WI38 (cell line): ENCODE measurements around the gene NR2F1-AS1.

Experiments
- H3K4me3 ChIP-seq: 2 replicates; pipeline ENCODE4 v1.5.1; 2011; ENCODE audit warnings: low read depth, mild to moderate bottlenecking, control low read depth, low read length
- CTCF ChIP-seq: IDR thresholded peaks from 2 replicates; pipeline ENCODE4 v1.5.1; 2012; ENCODE audit warnings: low read depth, mild to moderate bottlenecking, control low read depth, low read length

The NR2F1-AS1 gene

DNA sequence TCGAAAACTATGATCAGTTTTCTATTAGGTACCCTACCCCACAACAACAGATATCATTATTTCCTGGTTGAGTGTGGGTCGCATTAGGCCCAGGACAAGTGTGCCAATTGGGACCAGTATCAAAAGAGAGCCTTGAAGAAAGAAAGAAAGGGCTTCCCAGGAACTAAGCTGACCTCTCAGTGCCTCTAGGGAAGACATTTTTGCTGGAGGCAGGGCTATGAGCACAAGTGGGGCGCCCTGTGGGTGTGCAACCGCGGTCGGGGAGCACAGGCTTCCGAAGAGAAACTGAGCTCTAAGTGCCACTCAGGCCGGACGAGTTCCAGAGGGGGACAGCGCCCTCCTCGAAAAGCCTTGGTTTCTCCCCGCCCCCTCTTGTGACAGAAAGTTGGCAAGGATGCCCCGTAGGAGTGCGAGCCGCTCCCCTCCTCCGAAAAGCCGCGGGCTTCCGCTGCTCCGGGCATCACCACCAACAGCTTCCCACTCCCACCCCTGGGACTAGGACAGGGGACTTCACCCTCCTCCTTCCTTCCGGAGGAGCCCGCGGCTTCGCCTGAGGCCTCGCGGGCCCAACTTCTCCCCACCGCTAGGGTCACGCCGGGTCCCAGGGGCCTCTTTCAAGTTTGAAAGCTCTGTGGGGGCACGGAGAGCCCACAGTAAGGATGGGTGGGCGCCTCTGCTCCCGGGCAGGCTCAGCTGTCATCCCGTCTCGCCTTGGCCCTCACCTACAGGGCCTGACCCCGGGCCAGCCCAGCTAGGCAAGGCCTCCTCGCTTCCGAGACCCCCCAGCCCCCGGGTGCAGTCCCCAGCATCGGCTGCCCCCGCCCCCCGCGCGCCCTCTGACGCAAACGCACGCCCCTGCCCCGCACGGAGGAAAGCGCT lies 2.0 kb downstream of the NR2F1-AS1 start:
- peak overlapping the region; percentile 92 for H3K4me3 ChIP-seq
- 0 out of 2 replicates have a peak, but pooled peaks have one; percentile 12 for TF ChIP-seq CTCF

GRCh38 chr5:93577854-93578812 lies 2.9 kb downstream of the NR2F1-AS1 start:
- H3K4me3 ChIP-seq = peak overlapping the region; percentile 92
- TF ChIP-seq CTCF = no peak

DNA sequence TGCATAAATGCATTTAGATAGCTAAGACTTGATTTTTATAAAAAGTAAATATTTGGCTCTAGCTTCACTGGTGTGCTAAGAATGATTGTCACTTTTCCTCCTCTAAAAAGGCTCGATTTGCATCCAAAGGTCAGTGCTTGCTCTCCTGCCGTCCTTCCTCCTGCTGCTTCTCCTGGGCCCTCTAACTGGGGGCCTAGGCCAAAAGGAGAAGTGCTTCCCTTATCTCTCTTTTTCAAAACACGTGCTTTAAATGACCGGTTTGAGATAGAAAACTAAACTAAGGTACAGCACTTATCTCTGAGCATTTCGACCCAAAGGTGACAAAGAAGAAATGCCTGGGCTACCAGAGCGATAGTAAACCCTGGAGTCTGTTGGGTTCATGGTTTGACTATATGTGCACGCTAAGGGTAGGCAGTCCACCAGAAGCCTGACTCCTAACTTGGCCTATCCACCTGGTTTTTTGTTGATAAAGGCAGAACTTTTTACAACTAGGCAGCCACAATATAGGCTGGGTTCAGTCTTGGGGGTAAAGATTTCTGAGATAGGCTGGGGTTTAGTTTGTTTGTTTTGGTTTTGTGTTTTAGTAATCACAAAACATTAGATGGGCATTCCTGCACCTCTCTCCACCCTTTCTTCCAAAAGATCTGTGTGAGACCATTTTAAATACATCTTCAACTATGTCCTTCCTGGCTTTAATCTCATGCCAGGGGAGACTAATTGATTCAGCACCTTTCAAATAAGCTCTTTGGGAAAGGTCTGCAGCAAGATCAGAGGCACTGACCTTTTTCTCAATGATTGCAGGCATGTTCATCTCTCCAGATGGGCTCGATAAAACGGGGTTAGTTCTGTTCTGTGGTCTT lies 3.8 kb downstream of the NR2F1-AS1 start:
- H3K4me3 ChIP-seq = peak overlapping the region; percentile 17; the same call in 1 of the 2 replicates
- no peak for TF ChIP-seq CTCF

DNA sequence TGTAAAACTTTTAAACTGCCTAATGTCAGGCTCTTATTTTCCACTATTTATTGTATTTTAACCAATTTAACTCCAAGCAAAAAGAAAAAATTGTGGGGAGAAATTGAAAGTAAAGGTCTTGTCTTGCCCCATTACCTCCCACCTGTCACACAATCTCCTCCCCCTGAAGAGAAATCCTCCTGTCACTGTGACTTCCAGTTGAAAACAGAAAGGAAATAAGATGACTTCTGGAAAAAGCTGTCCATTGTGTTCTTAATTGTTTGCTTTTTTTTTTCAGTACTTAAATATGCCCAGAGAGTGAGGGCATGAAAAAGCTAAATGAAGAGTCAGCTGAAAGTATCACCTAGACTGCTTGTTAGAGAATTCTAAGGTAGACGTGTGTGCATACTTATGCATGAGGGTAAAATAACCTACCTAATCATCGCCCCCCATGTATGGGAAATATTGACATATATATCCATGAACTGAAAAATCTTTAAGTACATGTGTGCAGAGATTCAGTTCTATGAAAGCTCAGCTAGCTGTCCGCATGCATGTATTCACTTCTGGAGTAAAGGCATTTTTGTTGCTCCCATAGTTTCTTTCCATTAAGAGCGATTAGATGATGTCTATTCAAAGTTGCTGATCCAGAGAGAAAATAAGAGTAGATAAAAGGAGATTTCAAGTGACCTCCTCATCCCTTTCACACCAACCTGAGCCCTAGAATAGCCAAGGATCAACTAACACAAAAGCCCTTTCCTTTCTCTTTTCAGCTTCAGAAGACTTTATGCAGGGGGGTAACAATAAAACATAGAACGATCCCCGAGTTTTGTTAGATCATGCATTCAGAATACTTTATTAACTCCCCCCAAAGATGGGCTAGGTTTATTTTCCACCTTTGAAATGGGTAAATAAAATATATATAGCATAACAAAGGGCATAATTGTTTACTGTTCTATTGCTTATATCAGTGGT lies 5.3 kb downstream of the NR2F1-AS1 start:
- TF ChIP-seq CTCF = no peak
- peak overlapping the region; percentile 34 for H3K4me3 ChIP-seq

DNA sequence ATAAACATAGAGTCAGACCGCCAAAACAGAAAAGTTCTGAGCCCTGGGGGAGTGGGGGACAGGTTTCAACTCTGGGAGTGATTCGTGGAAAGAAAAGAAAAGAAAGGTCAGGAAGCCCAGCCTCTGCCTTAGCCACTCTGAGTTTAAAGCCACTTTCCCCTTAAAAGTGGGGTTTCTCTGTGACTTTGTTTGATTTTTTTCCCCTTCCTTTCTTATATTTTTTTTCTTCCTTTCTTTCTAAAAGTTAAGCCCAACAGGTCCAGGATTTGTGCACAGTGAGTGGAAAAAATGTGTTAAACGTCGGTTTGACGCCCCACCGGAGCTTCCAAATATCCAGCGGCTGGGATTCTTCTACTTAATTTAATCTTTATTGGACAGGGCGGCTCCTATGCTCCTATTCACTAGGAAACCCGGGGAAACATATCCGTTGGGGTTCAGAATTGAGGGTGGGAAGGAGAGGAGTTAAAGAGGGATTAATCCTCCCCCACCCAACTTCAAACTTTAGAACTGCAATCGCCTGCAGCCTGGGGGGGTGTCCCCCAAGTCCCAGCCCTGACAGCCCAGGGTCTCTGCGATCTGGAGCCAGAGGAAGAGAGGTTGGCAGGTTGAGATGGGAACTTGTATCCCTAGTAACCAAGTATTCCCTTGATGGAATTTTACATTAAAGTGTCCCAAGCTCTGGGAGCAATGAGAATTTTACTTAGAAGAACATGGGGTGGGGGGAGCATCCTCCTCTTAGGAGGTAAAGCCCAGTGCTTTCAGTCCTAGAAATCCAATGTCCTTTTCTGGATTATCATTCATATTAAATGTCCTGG lies 6.3 kb downstream of the NR2F1-AS1 start:
- no peak for TF ChIP-seq CTCF
- no peak overlapping the region for H3K4me3 ChIP-seq
